SK-N-SH (cell line): ENCODE results near the gene WNT6.

ENCODE experiments used
- CHD2 ChIP-seq: fragments of 150-350 bp; IDR thresholded peaks from 2 replicates; pipeline ENCODE4 v1.6.1; 2018; ENCODE audit warnings: low read length; ENCODE audit not compliant: partially characterized antibody
- EP300 ChIP-seq, 2 experiments: IDR thresholded peaks; 2 replicates each; pipeline versions ENCODE4 v1.4.0 to v1.6.1; 2012; ENCODE audit warnings: borderline replicate concordance in 1 of 2, low read depth in 1 of 2, low read length in 1 of 2
- EZH2phosphoT487 ChIP-seq: fragments of 200-600 bp; sonication (generic); IDR thresholded peaks from 2 replicates; pipeline ENCODE4 v1.6.1; 2017; ENCODE audit warnings: low read depth, mixed run types, mild to moderate bottlenecking, antibody characterized with exemption, moderate library complexity, borderline replicate concordance
- JUND ChIP-seq: IDR thresholded peaks from 2 replicates; pipeline ENCODE4 v1.4.0; 2012
- TEAD4 ChIP-seq: IDR thresholded peaks from 2 replicates; pipeline ENCODE4 v1.4.0; 2012; ENCODE audit warnings: mild to moderate bottlenecking, borderline replicate concordance; ENCODE audit not compliant: insufficient read depth
- TF ChIP-seq, protein P1 (sequence below): IDR thresholded peaks from 2 replicates; pipeline ENCODE4 v1.6.1; 2012; ENCODE audit warnings: mild to moderate bottlenecking, low read depth, low read length, moderate library complexity
- TF ChIP-seq, protein P2 (sequence below): fragments of 200-600 bp; sonication (generic); IDR thresholded peaks from 2 replicates; pipeline ENCODE4 v1.6.1; 2017; ENCODE audit warnings: antibody characterized with exemption, mild to moderate bottlenecking, moderate library complexity
- TF ChIP-seq, protein P3 (sequence below): IDR thresholded peaks from 2 replicates; pipeline ENCODE4 v1.4.0; 2012; ENCODE audit warnings: low read depth

DNA sequence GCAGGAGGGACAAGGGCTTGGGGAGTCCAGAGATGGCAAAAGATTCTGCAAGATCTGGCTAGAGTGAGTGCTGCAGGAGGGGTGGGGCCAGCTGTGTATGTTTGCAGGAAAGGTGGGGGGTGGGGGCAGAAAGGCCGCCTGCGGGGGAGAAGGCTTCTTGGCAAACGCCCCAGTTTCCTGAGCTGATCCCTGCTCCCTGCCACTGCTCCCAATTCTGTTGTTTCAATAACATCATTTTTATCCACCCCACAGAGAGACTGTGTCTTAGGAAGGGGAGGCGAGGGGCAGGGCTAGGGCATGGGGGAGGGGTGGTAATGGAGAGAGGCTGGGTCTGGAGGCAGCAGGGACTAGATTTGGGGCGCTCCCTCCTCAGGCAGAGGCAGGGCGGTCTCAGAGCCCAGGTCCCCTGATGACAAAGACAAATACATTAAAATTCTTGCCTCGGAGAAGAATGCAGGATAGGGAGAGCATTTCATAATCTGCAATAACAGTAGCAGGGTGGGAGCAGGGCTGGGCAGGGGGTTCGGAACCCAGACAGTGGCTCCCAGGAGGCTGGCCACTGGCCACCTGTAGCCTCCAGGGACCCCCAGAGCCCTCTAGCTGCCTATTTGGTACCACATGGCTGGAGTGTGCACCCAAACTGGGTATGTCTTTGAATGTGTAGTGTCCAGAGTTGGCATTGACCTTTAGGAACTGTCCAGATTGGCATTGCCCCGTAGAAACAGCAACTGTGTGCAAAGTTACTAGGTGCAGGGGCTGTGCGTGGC lies 2.1 kb upstream of the WNT6 start:
- TF ChIP-seq, protein P1, sequence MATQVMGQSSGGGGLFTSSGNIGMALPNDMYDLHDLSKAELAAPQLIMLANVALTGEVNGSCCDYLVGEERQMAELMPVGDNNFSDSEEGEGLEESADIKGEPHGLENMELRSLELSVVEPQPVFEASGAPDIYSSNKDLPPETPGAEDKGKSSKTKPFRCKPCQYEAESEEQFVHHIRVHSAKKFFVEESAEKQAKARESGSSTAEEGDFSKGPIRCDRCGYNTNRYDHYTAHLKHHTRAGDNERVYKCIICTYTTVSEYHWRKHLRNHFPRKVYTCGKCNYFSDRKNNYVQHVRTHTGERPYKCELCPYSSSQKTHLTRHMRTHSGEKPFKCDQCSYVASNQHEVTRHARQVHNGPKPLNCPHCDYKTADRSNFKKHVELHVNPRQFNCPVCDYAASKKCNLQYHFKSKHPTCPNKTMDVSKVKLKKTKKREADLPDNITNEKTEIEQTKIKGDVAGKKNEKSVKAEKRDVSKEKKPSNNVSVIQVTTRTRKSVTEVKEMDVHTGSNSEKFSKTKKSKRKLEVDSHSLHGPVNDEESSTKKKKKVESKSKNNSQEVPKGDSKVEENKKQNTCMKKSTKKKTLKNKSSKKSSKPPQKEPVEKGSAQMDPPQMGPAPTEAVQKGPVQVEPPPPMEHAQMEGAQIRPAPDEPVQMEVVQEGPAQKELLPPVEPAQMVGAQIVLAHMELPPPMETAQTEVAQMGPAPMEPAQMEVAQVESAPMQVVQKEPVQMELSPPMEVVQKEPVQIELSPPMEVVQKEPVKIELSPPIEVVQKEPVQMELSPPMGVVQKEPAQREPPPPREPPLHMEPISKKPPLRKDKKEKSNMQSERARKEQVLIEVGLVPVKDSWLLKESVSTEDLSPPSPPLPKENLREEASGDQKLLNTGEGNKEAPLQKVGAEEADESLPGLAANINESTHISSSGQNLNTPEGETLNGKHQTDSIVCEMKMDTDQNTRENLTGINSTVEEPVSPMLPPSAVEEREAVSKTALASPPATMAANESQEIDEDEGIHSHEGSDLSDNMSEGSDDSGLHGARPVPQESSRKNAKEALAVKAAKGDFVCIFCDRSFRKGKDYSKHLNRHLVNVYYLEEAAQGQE, result no peak
- TF ChIP-seq, protein P2, sequence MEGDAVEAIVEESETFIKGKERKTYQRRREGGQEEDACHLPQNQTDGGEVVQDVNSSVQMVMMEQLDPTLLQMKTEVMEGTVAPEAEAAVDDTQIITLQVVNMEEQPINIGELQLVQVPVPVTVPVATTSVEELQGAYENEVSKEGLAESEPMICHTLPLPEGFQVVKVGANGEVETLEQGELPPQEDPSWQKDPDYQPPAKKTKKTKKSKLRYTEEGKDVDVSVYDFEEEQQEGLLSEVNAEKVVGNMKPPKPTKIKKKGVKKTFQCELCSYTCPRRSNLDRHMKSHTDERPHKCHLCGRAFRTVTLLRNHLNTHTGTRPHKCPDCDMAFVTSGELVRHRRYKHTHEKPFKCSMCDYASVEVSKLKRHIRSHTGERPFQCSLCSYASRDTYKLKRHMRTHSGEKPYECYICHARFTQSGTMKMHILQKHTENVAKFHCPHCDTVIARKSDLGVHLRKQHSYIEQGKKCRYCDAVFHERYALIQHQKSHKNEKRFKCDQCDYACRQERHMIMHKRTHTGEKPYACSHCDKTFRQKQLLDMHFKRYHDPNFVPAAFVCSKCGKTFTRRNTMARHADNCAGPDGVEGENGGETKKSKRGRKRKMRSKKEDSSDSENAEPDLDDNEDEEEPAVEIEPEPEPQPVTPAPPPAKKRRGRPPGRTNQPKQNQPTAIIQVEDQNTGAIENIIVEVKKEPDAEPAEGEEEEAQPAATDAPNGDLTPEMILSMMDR, result no peak
- TF ChIP-seq EZH2phosphoT487 (no peak), JUND (no peak), EP300 (IDR thresholded peaks at IDR 0.05; ENCODE audit: borderline replicate concordance in 1 of 2, low read depth in 1 of 2, low read length in 1 of 2) (no peak; a peak in 1 of 4 replicates), TEAD4 (no peak), CHD2 (no peak)
- TF ChIP-seq, protein P3, sequence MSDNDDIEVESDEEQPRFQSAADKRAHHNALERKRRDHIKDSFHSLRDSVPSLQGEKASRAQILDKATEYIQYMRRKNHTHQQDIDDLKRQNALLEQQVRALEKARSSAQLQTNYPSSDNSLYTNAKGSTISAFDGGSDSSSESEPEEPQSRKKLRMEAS, result no peak
